ENCODE measurements around the gene INSYN1.
A peak's percentile ranks its signal among the peaks of the same experiment; 100 is the strongest.
"Not testable (repeated sequence)": the region's sequence is repeated elsewhere in the genome, so short reads cannot be mapped to it uniquely, and the experiment has no call there.

The INSYN1 gene

DNA sequence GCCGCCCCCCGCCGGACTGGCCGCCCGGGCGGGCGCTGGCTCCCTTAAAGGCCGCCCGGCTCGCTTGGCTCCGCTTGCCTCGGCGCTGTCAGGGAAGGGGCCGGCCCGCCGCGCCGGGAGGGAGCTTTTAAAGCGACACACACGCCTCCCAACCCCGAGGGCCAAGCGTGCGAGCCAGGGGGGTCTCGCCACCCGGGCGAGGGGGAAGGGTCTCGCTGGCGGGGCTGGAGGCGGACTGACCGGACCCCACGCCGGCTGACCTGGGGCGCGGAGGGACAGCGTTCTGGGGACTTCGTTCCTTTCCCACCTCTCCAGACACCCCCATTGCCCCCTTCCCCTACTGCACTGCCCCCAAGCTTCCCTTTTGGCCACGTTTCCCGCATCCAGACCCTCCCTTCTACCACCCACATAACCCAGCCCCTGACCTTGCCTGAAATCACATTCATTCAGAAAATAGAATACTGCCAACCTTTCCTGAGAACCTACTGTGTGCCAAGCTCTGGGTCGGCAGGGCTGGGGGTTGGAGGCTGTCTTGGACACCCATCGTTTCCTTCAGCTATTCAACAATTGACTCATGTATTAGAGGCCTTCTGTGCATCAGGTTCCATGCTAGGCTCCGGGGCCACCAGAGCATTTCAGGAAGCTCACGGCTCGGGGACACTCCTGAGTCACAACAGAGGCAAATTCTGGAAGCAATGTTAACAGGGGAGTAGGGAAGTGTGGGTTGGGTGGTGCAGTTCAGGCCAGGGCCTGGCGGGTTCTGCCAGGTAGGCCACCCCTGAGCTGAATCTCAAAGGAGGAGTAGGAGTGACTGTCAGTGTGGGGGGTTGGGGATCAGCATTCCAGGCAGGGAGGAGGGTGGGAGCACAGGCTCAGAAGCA lies at the start of gene INSYN1:
INSYN1 (minus strand) TSS at position 102 of the 881 bp plus-strand sequence. CDS start 2,221 bp downstream, outside the sequence.
- DNase-seq (ENCODE audit: low spot score), result no peak

DNA sequence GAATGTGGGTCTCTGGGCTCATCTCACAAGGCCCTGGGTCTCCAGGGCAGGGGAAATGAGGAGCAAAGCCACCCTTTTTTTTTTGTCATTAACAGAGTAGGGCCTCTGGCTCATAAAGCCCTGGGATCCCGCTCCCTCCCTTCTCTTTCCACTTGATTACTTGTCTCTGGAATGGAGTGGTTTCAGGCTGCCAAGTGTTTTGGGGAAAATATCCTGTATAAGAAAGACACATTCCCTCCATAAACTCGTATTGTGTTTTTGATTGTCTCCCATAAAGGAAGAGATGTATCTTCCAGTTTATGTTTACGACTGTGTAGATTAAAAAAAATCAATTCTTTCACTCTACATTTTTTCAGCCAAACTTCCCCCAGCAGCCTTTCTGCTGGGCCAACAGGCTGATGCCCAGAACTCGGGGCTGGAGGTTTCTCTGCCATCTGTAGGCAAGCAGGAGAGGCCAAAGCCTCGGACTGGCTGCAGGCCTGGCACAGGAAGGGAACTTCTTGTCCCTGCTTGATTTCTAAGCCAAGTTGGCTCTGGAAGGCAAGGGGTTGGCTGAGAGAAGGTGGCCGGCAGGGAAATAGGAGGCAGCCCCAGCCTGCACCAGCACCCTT lies 49.4 kb upstream of the INSYN1 start:
- no peak for DNase-seq (ENCODE audit: low spot score)

DNA sequence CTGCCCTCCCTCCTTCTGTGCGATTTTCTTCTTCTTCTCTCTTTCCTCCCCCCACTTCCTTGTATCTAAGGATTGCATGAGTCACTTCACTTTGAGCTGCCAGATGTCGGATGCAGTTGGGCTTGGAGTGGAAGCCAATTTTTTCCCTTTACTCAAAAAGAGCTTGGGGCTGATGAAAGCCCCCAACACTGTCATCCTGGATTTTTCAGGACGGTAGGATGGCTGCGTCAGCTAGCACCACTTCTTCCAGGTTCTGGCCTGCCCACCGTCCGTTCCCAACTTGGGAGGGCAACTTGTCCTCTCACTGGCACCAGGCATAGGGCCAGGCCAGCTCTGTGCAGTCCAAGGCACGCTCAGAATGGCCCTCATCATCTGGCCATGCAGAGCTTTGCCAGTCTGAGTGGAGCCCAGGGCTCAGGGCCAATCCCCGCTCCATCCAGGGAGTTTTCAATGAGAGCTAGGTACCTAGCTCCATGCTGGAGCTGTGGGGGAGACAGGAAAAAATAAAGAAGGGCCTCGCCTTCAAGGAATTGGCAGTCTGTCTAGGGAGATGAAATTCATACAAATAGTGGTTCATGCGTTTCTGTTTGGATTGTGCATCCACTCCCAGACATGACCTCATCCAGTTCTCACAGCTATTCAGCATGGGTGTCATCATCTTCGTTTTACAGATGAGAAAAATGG lies 47.7 kb upstream of the INSYN1 start:
- DNase-seq (ENCODE audit: low spot score), result peak; percentile 43

DNA sequence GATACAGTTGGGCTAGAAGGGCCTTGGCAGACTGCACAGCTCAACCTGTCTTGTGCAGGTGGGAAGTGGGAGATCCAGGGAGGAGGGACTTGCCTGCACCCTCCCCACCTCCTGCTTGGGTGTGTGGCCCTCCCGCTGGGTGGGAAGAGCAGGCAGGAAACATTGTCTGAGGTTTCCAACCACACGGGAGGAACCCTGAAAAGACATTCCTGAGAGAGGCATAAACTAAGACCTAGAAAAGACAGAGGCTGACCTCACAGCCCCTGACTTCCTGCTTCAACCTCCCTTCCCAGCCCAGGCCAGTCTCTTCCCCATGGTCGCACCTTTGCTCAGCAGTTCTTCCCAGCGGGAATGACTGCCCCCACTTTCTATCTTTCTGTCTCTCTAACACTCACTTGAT lies 46.3 kb upstream of the INSYN1 start:
- DNase-seq (ENCODE audit: low spot score), result no peak

- no peak for DNase-seq (ENCODE audit: low spot score)
These were observed 44.4 kb upstream of the INSYN1 start for GRCh38 chr15:73797366-73798158.

DNA sequence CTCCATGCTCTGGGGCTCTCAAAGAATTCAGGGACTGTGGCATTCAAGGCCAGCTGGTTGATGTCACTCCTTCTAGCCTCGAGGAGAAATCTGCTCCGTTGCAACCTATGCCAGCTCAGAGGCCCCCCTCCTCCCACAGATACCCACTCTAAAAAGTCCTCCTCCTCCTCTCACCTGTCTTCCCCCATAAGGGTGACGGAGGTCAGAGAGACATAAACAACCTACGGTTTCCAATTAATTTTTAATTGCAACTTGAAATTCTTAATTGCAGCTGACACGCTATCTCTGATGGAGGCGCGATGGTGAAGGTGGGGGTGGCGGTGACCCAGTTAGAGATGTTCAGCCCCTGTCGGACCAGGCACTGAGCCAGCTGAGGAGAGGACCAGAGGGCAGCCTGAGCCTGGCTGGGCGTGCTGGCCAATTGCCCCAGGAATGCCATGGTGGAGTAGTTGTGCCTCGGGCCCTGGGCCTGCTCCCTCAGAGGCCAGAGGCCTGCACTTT lies 43.2 kb upstream of the INSYN1 start:
- no peak for DNase-seq (ENCODE audit: low spot score)

GRCh38 chr15:73794443-73795133 lies 41.4 kb upstream of the INSYN1 start:
- no peak for DNase-seq (ENCODE audit: low spot score)

DNA sequence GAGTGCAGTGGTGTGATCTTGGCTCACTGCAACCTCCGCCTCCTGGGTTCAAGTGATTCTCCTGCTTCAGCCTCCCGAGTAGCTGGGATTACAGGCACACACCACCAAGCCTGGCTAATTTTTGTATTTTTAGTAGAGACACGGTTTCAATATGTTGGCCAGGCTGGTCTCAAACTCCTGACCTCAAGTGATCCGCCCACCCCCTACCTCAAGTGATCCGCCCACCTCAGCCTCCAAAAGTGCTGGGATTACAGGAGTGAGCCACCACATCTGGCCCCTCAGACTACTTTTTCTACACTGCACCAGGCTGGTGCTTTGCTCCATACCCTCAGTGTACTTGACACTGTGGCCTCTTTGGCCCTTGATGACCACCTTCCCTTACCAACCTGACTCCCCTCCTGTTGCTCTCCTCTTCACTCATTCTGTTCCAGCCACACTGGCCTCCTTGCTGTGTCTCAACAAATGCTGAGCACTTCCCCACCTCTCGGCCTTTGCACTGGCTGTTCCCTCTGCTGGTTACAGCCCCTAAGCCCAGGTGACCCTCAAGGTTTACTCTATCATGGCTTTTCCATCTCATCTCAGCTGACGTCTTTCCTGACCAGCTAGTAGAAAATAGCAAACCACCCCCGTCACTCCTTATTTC lies 39.9 kb upstream of the INSYN1 start:
- DNase-seq (ENCODE audit: low spot score), result not testable (repeated sequence)

DNA sequence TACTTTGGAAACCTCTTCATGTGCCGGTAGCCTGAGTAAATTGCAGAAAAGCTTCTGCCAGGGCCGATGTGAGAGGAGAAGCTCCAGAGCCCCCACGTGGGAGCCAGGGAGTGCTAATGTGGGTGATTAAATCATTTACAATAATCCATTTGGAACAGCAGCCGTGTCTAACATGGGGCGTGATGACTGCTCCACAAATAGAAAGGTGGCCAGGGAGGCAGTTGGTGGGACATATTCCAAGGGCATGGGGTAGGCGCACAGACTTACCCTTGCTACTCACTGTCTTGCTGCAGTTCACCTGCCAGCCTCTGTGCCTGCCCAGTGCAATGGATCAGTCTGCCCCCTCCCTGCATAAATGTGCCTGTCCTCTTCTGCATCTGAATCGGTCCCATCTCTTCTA lies 39.3 kb upstream of the INSYN1 start:
- no peak for DNase-seq (ENCODE audit: low spot score)

DNA sequence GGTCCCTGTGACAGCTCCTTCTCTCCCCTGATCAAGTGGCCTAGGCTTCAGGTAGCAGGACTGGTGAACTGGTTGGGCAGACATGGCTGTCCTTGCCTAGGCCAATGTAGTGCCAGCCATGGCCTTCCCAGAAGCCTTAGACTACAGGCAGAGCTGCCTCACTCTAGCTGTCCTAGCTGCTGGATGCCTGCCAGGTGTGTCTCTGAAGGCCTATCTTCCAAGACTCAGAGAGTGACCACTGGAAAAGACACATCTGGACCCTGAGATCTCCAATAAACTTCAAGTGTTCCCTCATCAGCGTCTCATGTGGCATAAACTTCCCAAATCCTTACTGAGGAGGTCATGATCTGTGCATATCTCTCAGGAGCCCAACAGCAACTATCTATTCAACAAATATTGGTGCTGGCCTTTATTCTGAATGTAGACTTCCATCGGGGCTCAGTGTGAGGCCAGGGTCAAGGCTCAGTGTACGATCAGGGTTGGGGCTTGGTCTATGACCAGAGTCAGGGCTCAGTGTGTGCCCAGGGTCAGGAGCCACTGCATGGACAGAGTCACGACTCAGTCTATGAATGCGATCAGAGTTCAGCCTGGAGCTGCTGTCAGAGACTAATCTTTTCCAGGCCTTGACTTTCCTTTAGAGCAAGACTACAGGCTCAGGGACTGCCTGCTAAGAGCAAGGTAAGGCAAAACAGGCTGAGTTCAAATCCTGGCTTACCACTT lies 36.5 kb upstream of the INSYN1 start:
- DNase-seq (ENCODE audit: low spot score), result no peak

GRCh38 chr15:73787621-73788020 lies 34.5 kb upstream of the INSYN1 start:
- no peak for DNase-seq (ENCODE audit: low spot score)

DNA sequence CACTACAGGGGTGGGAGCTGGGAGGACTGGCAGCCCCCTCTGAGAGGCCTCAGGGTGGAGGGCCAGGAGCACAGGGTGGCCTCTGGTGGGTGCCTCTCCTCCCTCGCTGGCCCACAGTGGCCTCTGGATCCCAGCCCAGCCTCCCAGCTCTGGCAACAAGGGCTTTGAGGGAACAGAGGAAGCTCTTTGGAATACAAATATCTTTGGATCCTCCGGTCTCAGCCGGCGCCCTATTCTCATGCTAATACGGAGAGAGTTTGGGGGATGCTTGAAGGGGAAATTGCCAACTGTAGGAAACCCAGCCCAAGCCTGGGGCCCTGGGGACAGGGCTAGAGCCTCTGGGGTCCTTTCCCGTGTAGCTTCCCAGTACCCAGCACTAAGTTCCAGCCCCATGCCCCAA lies 33.4 kb upstream of the INSYN1 start:
- no peak for DNase-seq (ENCODE audit: low spot score)

DNA sequence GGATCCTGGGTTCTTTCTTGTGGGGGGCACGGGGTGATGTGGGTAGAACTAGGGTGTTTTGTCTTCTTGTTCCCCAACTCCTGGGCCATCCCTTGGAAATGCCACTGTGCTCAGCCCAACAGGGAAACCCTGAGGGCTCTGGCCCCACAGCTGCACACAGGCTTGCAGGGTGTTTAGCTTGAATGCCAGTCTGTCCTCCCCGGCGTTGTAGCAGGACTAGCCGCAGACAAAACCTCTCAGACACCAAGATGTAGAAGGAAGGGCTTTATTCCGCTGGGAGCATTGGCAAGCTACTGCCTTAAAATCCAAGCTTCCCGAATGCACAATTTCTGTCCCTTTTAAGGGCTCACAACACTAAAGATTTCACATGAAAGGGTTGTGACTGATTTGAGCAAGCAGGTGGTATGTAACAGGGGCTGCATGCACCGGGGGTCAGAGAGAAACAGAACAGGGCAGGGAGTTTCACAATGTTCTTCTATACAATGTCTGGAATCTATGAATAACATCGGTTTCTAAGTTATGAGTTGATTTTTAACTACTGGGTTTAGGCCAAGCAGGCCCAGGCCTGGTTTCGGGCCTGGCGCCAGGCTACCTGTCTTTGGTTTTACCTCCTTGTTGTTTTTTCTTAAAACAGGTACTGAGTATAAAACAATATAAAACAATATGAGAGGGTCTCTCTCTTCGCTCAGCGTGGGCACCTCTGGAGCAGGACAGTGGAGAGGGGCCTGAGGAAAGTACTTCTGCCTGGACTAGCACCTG lies 32.3 kb upstream of the INSYN1 start:
- not testable (repeated sequence) for DNase-seq (ENCODE audit: low spot score)

- no peak for DNase-seq (ENCODE audit: low spot score)
These were observed 31.1 kb upstream of the INSYN1 start for GRCh38 chr15:73784291-73784690.

DNA sequence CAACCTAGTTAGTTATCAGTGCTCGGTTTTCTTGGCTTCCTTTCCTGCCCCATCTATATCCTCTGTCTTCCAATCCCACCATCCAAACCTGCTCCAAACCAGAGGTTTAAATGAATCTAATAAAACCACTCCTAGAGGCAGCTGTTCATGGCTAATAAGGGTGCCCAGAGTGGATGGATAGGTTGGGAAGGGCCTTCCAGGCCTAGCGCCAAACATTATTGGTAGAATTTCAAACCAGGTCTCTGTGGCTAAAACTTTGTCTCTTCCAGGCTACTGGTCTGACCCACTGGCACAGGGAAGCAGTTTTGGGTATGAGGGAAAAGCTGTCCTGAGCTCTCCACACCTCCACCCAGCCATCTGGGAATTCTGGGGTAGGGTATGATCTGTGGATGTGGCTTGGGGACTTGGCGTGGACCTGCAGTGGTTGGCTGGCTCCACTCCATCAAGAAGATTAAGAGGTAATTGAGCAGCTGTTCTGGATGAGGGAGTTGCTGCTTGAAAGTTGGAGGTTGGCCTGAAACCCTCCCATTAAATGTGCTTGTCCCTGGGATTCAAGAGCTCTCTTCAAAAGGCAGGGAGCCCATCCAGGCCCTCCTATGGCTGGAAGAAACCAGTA lies 29.3 kb upstream of the INSYN1 start:
- no peak for DNase-seq (ENCODE audit: low spot score)

DNA sequence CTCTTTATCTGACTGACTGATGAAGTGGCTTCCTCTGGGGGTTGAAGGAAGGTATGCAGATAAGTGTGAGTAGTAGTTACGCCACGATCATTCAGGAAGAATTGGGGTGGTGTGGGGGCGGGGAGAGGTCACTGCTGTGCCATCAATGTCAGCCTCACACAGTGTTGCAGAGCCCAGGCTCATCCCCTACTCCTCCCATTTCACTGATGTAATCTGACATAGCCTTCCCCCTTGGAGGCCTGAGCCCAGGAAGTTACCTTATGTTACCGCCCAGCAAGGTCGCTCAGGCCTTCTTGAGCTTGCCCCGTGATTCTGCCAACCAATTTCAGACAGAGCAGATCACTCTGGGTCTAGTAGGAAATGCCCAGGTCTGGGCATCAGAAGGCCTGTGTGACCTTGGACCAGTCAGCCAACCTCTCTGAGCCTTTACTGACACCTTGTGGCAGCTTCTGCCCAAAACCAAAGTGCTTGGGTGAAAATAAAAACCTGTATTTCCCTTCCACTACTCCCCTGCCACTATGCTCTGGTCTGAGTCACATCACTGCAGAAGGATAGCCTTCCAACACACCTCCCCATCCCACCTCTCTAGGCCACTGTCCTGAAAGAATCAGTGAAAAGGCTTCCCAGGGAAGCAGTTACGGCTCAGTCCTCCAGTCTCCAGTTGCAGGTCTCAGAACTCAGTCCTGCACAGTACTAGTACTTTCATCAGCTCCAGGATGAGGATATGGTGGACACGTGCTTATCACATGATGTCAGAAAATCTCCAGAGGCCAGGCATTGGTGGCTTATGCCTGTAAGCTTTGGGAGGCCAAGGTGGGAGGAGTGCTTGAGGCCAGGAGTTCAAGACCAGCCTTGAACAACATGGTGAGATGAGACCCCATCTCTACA lies 28.1 kb upstream of the INSYN1 start:
- DNase-seq (ENCODE audit: low spot score), result no peak

DNA sequence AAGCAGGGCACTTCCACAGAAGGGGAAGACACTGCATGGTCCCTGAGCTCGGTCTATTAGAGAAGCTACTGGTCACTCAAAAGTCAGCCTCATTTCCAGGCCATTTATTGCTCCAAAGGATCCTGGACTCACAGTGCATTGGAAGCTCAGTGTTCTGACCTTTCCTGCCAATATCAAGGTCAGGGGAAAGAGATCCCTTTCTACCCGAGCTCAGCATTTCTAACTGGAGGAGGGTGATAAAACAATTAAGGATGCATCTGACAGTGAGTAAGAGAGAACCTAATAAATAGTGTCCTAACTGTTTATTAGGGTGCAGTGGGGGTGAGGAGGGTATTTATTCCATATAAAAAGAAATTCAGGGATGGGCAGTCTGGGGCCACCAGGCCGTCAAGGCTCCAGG lies 26.8 kb upstream of the INSYN1 start:
- no peak for DNase-seq (ENCODE audit: low spot score)

DNA sequence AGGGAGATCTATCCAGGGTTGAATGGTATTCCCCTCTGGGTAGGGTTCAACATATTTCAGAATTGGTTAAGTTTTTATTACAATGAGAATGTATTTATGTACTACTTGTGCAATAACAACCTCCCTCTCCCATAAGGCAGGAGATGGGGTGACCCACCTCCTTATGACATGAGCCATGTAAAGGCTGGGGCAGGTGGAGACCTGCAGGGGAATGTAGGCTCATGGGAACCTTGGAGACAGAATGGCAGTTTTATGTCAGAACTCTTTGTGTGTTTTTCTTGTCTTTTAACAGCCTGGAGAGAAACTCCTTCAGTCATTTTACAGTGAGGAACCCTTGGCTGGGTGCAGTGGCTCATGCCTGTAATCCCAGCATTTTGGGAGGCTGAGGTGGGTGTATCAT lies 24.6 kb upstream of the INSYN1 start:
- DNase-seq (ENCODE audit: low spot score), result no peak
